ENCODE data around the gene LRCOL1.

Gene LRCOL1

GRCh38 chr12:132610051-132610759 lies at the start of gene LRCOL1:
LRCOL1 (minus strand) TSS chr12:132610582; CDS start chr12:132606251, 4,331 bp downstream.
- H3K4me2 ChIP-seq (ENCODE audit: low read depth, low read length): no peak within 1 kb of the TSS
- no peaks in the 10 kb centered on the region for H3K9me3 ChIP-seq (replicated peaks; ENCODE audit: insufficient read depth, low read length)
- H4K20me1 ChIP-seq (ENCODE audit: insufficient read depth, low read length): no peaks in the 10 kb centered on the region
- H3F3A ChIP-seq (ENCODE audit: insufficient read depth, low read length): no peaks in the 10 kb centered on the region
- no peak within 1 kb of the TSS for H3K4me3 ChIP-seq (ENCODE audit: low read length)
- no peak for TF ChIP-seq CTCF (IDR thresholded peaks at IDR 0.05; ENCODE audit: low read length)
- TF ChIP-seq EZH2phosphoT487 (IDR thresholded peaks at IDR 0.05; ENCODE audit: low read length): no peak
- TF ChIP-seq EZH2 (optimal IDR thresholded peaks at IDR 0.05; ENCODE audit: low read depth, low read length): no peak
- no peaks in the 10 kb centered on the region for H3K36me3 ChIP-seq (replicated peaks; ENCODE audit: insufficient read depth, low read length)
- H3K9me2 ChIP-seq (replicated peaks; ENCODE audit: insufficient read depth, low read length): no peaks in the 10 kb centered on the region
- no peak for DNase-seq
- no peak within 1 kb of the TSS for H2AFZ ChIP-seq (ENCODE audit: low read length)
- H3K27me3 ChIP-seq (replicated peaks; ENCODE audit: insufficient read depth, low read length): peaks cover 5% of the 10 kb centered on the region
- H3K27ac ChIP-seq (ENCODE audit: low read length): no peak within 1 kb of the TSS
- H3K79me2 ChIP-seq (ENCODE audit: low read length): no peaks in the 10 kb centered on the region
- no peak within 1 kb of the TSS for H3K9ac ChIP-seq (ENCODE audit: low read length)
- H3K4me1 ChIP-seq (ENCODE audit: low read length): no peaks in the 10 kb centered on the region

GRCh38 chr12:132660052-132660451 lies 49.7 kb upstream of the LRCOL1 start:
- Histone ChIP-seq H2AFZ (ENCODE audit: low read length) (no peak overlapping the region), H3K27ac (ENCODE audit: low read length) (no peak overlapping the region), H3K79me2 (ENCODE audit: low read length) (no peaks in the 10 kb centered on the region), H3K9ac (ENCODE audit: low read length) (no peak overlapping the region), H3K9me3 (replicated peaks; ENCODE audit: insufficient read depth, low read length) (no peaks in the 10 kb centered on the region), H3K36me3 (replicated peaks; ENCODE audit: insufficient read depth, low read length) (no peaks in the 10 kb centered on the region), H3K9me2 (replicated peaks; ENCODE audit: insufficient read depth, low read length) (no peaks in the 10 kb centered on the region), H4K20me1 (ENCODE audit: insufficient read depth, low read length) (no peaks in the 10 kb centered on the region), H3K4me2 (ENCODE audit: low read depth, low read length) (no peak overlapping the region), H3K27me3 (replicated peaks; ENCODE audit: insufficient read depth, low read length) (no peaks in the 10 kb centered on the region), H3K4me1 (ENCODE audit: low read length) (no peaks in the 10 kb centered on the region), H3K4me3 (ENCODE audit: low read length) (no peak overlapping the region), H3F3A (ENCODE audit: insufficient read depth, low read length) (no peaks in the 10 kb centered on the region)
- TF ChIP-seq EZH2phosphoT487 (IDR thresholded peaks at IDR 0.05; ENCODE audit: low read length) (no peak), EZH2 (optimal IDR thresholded peaks at IDR 0.05; ENCODE audit: low read depth, low read length) (no peak), CTCF (IDR thresholded peaks at IDR 0.05; ENCODE audit: low read length) (no peak)
- DNase-seq: no peak

- Histone ChIP-seq H3K4me1 (ENCODE audit: low read length) (no peaks in the 10 kb centered on the region), H3K79me2 (ENCODE audit: low read length) (no peaks in the 10 kb centered on the region), H3F3A (ENCODE audit: insufficient read depth, low read length) (no peaks in the 10 kb centered on the region), H3K27me3 (replicated peaks; ENCODE audit: insufficient read depth, low read length) (no peaks in the 10 kb centered on the region), H3K9me3 (replicated peaks; ENCODE audit: insufficient read depth, low read length) (no peaks in the 10 kb centered on the region), H3K9ac (ENCODE audit: low read length) (no peak overlapping the region), H2AFZ (ENCODE audit: low read length) (no peak overlapping the region), H3K27ac (ENCODE audit: low read length) (no peak overlapping the region), H3K4me3 (ENCODE audit: low read length) (no peak overlapping the region), H3K4me2 (ENCODE audit: low read depth, low read length) (no peak overlapping the region), H3K9me2 (replicated peaks; ENCODE audit: insufficient read depth, low read length) (no peaks in the 10 kb centered on the region), H4K20me1 (ENCODE audit: insufficient read depth, low read length) (no peaks in the 10 kb centered on the region), H3K36me3 (replicated peaks; ENCODE audit: insufficient read depth, low read length) (no peaks in the 10 kb centered on the region)
- TF ChIP-seq EZH2 (optimal IDR thresholded peaks at IDR 0.05; ENCODE audit: low read depth, low read length) (no peak), CTCF (IDR thresholded peaks at IDR 0.05; ENCODE audit: low read length) (no peak), EZH2phosphoT487 (IDR thresholded peaks at IDR 0.05; ENCODE audit: low read length) (no peak)
- no peak for DNase-seq
These were observed 48.8 kb upstream of the LRCOL1 start for GRCh38 chr12:132659146-132659545.
